ENCODE data around the gene OTOF.

The OTOF gene

DNA sequence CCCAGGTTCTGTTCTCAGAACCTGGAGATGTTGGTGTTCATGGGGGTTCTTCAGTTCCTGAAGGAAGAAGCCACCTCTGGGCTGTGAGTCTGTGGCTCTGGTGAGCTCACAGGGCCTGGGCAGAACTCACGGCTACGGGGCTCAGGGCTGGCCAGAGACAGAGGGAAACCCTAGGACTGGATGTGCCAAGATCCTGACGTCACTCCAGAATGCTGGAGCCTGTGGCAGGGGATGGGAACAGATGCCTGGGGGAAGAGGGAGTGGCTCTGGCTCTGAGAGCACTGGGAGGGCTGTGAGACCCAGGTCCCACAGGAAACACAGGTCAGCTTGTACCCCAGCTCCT lies at the start of gene OTOF:
Gene OTOF, minus strand, starts transcription at position 214 of the 343 bp plus-strand sequence.
- DNase-seq: no peak

DNA sequence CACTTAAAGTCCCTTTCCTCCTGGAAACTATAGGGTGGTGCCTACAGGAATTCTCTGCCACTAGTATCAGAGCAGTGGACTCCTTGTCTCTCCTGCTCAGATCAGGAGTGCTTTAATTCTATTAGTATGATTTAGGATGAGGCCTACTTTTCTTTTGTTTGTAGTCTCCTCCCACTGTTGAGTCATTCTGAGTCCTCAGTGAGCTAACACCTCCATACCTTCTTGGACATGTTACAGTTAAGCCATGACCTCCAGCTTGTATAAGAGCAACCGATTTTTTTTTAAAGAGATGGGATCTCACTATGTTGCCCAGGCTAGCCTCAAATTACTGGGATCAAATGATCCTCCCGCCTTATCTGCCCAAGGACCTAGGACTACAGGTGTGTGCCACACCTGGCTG lies 48.7 kb upstream of the OTOF start:
- no peak for DNase-seq

DNA sequence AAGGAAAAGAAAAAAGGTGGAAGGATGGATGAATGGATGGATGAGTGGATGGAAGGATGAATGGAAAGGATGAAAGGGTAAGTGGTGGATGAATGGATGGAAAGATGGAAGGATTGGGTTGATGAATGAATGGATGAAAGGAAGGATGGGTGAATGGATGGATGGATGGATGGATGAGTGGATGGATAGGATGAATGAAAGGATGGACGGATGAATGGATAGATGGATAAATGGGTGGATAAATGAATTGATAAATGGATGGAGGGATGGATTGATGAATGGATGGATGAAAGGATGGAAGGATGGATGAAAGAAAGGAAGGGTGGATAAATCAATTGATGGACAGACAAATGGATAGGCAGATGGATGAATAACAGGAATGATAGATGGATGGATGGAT lies 48.2 kb upstream of the OTOF start:
- no peak for DNase-seq

DNA sequence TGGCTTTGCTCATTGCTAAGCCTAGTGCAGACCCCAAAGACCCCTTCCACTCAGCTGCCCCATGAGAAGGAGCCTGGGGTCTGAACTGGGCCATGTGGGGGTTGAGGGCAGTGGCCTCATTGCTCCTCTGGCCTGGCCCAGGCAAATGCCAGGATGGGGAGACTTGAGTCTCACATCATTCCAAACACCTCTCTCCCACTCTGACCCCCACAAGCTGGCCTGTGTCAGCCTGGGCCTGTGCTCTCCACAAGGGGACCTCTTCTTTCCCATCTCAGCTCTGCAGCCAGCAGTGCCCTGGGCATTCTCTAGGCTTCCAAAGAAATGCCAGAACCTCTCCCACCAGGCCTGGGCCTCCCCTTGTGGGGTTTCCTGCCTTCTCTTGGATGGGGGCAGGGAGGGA lies 45.8 kb upstream of the OTOF start:
- DNase-seq: no peak

DNA sequence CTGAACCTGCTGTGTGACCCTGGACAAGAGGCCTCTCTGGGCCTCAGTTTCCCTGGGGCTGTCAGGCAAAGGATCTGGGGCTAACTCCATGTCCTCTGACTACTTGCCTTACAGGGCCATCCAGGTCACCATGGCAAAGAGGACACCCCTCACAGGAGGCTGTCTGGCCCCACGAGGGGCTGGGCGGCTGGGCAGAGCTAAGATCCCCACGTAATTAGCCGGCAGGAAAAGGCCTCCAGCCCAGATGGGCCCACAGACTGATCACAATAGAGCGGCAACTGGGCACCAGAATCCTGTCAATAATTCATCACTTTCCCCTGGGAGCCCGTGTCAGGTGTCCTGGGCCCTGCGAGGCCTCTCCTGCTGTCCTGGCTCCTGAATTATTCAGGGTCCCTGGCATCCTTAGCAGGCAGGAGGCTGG lies 44.8 kb upstream of the OTOF start:
- no peak for DNase-seq

DNA sequence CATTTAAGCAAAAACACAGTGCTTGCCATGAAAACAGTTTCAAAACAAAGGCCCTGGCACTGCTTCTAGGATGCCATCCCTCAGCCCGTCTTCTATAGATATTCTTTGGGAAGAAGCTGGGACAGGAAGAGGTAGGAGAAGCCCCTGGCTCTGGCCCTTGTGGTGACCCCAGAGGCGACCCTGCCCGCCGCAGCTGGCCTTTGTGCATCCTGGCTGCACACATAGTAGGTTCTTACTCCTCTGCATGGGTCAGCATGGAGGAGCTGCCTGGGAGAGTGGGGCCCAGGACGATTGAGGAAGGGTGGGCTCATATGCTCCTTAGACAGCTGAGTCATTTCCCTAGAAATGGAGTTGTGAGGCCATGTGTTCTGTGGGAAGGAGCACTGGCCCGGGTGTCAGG lies 44.4 kb upstream of the OTOF start:
- no peak for DNase-seq

DNA sequence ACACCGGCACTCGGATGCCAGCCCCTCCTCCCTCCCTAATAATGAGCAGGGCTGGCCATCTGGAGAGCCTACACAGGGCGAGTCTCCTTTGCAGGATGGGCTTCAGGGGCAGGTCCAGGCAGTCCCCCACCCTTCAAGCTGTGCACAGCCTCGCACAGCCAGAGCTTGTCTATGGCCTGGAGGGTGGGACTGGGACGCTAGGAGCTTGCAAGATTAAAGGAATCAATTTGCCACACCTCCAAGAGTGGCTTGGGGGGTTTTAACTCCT lies 43.9 kb upstream of the OTOF start:
- no peak for DNase-seq

DNA sequence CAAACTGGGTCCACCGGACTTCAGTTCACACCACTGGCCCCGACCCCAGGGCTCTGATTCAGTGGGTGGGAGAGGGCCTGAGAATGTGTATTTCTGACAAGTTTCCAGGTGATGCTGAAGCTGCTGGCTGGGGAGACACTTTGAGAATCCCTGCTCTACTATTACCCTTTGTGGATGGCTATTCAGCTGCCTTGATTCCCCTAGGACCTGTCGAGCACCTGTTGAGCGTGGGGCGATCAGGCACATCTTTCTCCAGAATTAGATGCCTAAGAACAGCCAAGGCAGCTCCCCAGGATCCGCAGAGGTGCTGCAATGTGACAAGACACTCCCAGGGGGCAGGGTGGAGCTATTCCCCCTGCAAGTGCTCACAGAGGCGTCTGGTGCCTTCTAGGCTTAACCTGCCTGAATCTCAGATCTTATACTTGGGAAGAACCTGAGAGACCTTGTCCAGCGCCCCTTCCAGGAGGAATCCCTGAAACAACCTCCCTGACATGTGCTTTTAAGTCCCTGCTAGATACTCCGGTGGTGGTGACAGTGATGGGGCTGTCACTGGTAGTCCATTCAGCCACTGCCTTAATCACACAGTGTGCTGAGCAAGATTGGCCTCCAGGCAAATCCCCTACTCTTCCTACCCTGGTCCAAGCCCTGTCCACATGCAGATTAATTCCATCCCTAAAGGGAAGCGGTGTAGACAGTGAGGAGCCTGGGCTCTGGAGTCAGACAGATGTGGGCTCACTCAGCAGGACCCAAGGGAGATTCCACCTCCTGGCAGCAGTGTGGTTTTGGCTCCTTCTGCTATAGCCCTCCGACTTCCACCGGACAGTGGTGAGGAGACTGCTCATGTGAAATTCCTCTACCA lies 43.4 kb upstream of the OTOF start:
- no peak for DNase-seq

DNA sequence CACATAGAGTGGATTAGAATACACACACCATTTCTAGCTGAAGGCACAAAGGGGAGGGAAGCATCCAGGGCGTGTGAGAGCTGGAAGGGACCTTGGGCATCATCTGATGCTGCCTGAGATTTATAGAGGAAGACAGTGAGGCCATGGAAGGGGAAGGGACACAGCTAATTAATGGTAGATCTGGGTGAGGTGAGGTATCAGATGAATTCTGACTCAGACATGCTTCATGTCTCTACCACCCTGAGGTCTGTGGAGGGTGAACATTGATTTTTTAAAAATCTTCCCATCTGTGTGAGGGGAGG lies 42.2 kb upstream of the OTOF start:
- DNase-seq: no peak

DNA sequence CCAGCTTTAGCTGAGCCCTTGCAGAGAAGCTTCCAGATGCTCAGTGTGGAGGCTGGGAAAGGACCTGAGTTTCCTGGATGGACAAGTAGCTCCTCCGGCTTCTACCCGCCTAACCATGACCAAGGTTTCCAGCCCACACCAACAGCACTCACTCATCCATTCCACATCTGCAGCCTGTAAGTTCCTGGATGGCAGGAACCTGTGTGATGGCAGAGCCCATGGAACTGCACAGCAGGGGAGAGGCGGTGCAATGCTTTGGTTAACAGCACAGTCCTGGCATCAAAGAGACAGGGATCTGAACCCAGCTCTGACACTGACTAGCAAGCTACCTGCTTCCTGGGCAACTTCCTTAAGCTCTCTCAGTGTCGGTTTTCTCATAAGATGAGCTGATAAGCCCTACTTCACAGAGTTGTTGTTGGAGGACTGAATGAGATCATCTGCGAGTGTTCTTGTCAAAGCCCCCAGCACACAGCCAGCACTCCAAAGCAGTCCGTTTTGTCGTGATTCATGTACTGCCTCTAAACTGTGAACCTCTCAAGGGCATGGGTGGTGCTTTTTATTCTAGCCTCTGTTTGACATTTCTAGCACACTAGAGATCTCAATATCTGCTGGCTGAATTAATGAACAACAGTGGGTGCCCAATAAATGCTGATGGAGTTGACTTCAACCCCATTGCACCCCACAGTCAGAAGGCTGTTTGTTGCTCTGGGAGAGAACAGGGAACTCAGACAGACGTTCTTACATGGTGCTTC lies 41.6 kb upstream of the OTOF start:
- no peak for DNase-seq

DNA sequence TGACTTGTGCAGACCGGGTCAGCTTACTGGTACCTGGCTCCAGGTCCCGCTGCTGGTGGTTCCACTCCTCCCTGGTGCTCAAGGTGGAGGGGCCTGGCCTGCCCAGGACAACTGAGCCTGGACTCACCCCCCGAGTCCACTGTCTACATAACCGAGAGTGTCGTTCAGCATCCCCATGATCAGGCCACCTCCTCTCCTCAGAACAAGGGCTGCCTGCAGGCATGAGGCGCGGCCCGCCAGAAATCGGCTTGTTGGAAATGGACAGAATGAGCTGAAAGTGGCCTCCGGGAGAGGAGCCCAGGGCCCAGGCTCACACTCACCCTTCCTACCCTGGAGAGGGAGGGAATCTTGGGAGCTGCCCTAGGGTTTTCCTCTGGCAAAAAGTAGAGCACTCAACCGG lies 38.9 kb upstream of the OTOF start:
- no peak for DNase-seq

DNA sequence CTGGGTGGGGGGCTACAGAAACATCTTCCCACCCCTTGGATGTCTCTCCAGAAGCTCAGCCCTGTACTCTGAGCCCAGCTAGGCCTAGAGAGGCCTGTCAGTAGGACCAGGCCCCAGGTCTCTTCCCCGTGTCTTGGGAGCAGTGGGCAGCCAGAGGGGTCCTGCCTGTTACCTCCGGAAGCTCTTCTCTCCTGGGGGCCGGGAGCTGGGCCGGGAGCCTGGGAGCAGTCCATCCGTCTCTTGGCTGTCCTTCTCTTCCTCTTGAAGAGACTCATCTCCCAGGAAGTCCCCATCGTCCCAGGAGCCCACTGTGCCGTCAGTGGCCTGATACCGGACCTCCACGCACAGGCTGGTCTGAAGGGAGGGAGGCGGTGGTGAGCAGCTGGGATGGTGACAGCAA lies 38.3 kb upstream of the OTOF start:
- DNase-seq: no peak

DNA sequence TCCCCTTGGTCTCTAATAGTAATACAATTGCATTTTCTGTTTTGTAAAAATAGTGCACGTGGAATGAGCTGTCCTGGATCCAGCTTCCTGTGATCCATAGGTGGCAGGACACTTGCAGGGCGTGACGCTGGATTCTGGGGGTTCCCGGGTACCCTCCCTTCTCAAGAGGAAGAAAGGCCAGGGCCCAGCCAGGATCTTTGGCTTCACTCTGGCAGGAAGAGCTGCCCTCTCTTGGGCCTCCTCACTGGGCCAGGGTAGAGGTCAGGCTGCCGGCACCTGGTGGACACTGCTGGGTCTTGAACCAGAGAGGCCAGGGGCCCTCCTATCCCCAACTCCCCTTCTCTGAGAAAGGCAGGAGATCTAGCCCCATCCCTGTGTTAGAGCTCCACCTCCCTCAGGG lies 37.8 kb upstream of the OTOF start:
- no peak for DNase-seq

DNA sequence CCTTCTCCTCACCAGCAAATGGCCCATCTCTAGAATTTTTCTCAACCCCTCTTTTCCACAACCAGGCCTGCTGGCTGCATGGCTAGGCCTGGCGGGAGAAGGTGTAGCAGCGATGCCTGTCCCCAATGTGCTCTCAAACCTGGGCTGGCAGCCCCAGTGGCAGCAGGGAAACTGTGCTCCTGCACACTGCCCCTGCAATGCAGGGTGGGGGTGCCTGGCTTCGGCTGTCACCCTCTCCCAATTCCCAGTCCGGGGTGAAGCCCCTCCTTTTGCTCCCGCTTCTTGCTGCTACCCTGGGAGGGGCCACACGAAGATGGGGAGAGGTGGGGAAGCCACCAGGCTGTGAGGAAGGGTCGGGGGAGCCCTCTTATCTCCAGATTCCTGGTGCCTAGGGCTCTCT lies 36.1 kb upstream of the OTOF start:
- no peak for DNase-seq

DNA sequence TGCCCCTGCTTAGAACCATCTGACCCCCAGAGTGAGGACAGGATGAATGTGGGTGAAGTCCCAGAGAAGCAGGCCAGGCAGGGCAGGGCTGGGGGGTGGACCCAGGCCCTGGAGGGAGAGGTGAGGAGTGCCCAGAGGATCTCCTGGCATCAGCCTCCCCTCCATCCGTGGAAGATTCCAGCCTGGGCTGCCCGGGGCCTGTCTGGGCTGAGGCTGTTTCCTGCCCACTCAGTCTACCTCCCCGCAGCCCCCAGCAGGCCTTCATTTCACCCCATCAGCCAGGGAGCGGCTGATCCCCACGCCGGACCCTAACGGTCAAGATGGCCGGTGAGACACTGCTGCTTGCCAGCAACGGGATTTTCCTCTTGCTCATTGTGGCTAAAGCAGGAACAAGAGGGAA lies 35.3 kb upstream of the OTOF start:
- DNase-seq: no peak

DNA sequence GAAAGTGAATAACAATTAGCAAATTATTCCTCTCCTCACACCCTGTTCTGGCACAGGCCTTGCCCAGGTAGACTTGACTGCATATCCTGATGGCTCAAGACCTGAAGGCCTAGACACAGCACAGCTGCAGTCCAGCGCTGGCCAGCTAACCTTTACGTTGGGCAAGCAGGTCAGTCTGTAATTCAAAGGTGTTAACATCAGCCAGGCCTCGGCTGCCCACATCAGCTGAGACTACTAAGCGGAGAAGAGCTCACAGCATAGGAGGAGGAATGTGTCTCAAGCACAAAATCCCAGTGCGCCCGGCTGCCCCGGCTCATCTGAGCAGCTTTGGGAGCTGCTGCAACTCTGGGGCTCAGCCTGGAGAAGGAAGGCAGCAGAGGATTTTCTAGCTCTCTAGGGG lies 33.5 kb upstream of the OTOF start:
- DNase-seq: no peak

DNA sequence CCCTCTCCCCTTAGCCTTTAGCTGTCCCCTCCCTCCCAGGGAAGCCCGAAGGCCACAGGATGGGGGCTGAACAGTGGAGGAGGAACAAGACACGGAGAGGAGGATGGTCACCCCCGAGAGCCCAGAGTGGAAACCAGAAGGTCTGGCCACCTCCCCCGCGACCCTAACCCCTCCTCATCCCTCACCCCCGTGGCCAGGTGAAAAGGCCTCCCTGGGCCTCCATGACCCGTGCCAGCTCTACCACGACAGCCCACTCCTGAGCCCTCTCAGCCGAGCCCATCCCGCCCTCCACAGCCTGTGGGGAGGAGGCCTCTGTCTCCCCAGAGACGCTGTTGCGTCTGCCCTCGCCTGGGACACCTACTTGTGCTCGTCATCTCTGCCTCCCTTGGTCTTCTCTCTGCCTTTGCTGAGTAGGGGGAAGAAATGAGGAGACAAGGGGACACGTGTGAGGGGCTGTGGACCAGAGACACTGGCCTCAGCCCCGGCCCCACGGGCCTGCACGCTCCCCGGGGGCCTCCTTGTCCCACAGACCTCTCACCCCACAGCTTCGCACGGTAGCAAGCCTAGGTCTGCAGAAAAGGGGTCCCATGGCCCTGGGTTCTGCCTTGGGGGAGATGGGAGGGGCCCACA lies 32.5 kb upstream of the OTOF start:
- no peak for DNase-seq

DNA sequence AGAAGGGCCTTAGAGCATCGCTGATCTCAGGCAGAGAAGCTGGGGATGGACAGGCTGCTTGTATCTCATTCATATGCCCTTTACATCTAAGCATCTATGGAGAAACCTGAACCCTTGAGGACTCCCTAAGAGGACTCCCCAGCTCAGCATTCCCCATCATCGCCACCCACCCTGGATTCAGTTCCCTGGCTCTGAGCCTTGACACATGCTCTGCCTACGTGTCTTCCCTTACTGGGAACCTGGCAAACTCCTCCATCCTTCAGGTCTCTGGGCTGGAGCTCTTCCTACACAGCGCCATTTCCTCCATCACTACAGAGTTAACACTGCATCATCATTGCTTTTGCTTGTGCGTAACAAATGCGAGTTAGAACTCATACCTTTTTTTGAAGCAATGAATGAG lies 31.2 kb upstream of the OTOF start:
- no peak for DNase-seq

DNA sequence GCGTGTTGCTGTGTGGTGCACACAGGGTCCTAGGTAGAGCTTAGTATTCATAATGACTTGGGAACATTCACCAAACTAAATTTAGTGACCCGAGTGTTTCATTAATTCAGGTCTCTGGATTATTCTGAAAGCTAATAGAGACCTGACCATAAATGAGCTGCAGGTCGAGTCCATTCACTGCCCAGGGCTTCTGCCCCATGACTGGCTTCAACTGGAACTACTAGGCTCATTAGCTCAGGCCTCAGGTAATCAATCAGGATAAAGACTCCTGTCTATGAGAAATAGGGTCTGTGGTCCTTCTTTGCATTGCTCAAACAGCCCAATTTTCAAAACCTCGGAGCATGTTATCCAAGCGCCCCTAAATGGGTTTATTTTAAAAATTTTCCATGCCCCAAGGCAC lies 30.0 kb upstream of the OTOF start:
- DNase-seq: no peak

DNA sequence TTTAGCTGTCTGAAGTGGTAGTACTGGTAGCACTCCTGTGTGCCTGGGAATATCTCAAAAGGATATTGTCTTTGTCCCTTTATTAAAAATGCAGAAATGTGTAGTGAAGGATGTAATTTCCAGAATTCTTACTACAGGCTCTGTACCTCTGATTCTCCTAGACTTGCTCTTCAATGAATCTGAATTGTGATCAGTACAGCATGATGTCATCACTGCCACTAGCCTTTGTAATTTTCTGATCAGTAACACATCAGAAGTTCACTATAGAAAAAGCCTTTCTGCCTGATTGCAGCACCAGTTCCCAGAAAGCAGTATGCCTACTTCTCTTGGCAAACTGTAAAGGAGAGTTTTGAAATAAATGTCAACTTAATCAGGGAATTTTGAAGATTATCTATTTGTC lies 29.2 kb upstream of the OTOF start:
- no peak for DNase-seq

DNA sequence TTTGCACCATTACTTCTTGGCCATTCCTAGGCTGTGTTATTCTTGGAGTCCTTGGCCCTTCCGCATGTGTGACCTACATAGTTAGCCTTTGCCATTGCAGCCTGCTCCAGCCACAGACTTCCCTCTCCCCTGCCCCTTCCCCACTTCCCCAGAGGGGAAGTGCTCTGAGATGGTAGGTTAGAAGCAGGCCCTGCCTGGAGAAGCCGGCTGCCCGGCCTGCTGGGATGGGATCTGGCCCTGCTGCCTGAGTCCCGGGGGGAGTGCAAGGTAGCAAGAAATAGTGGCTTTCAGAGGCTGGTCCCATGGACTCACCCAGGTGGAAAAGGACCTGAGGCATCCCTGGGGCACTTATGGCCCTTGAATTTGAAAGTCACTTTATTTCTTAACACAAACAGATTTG lies 28.4 kb upstream of the OTOF start:
- no peak for DNase-seq

DNA sequence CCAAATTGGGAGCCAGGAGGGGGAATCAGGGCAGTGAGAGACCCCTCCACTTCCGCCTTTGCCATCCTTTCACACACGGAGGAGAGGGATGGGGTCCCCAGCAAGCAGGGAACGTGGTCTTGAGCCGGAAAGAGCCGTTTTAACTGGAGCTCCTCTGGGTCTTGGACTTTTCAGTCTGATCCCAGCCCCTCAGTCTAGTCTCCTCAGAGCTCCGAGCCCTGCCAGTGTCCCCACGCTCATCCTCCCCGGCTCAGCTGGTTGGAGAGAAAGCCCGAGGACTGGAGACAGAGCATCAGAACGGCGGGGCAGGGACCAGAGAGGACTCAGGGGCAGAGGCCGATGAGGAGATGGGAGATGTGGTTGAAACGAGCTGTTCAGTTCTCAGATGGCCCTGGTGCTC lies 26.1 kb upstream of the OTOF start:
- no peak for DNase-seq

DNA sequence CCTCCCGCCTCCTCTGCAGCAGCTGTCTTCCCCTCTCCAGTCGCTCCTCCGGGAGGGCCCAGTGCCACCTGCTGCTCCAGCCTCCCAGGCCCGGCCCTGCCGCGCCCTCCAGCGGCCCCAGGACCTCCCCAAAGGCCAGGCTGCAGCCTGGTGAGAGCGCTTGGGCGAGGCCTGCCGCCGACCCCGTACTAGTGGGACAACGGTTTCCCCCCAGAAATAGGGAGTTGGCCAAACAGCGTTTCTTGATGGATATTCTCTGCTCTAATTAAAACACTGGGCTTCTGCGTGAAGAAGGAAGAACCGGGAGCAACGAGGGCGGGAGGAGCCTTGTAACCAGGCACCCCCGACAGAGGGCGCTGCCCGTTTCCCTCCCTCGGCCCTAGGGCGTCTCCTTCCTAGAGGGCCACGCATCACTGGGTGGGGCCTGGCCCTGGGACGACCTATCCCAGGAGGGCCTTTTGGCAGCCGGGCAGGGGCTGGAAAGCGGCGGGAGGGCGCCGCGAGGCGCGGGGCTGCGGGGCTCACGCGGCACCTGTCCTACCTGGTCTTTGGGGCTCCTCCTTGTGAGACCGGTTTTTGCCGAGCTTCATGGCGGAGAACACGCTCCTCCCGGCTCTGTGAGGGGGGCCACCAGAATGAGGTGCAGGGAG lies 25.4 kb upstream of the OTOF start:
- DNase-seq: peak; percentile 20

DNA sequence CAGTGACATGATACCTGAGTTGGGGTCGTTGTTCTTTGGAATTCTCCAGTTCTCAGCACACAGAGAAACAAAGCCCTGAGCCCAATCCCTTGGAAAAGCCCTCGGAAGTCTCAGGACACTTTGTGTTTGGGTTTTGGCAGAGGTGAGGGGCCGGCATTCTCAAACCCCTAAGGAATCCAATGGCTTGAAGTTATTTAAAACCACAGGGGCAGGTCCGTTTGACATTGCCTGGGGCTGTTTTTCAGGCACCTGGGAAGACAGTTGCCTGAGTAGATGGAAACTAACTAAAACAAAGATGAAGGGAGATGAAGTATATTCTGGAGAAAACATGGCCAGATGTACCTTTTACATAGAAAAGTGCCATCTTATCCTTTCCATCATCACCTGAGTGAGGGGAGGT lies 22.5 kb upstream of the OTOF start:
- DNase-seq: no peak

Data from NCI-H1048 (cell line).